Measurements from ENCODE around the gene NAT16.

Gene NAT16

DNA sequence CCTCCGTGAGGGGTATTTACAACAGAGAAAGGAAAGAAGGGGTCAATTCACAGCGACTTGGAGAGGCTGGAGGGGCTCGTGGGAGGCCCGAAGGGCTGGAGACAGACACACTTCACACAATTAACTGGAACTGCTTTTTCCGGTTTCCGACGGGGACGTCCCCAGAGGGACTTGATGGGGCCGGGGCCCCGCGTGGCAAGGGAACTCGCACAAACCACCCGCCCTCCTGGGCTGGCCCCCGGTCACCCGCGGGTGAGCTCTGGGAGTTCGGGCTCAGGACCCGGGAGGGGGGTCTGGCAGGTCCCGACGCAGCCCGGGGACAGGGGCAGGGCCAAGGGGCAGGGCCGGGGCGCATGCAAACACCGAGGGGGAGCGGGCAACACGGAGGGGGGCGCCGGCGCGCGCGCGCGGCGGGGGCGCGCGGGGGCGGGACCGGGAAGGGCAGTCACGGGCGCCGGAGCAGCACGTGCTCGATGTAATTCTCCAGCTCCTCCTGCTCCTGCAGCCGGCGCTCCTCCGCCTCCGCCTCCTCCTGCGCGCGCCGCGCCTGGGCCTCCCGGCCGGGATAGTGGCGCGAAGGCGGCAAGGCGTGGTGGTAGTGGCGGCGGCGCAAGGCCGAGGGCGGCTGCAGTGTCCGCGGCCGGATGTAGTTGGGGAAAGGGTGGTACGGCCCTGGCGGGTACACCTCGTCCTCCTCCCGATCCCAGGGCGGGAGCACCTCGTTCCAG lies 17.4 kb downstream of the NAT16 start:
- WGBS, result 4% methylated on average over 15 of the region's 74 CpGs
- no peak overlapping the region for H2BK12ac ChIP-seq (ENCODE audit: low read length in 2 of 2)
- H2AFZ ChIP-seq (ENCODE audit: low read depth, low read length), result no peak overlapping the region
- peaks cover 29 to 43% of the 10 kb centered on the region in 2 experiments for H3K27me3 ChIP-seq (ENCODE audit: control insufficient read depth in 1 of 2, insufficient read depth in 1 of 2, low read length in 2 of 2)
- peaks cover 35 to 36% of the 10 kb centered on the region in 2 experiments for H3K36me3 ChIP-seq (ENCODE audit: control insufficient read depth in 1 of 2, insufficient read depth in 2 of 2, low read depth in 1 of 2, low read length in 2 of 2)
- no peak overlapping the region for H2BK120ac ChIP-seq (ENCODE audit: low read depth, low read length)
- H3K4me3 ChIP-seq (ENCODE audit: insufficient read depth in 1 of 2, low read depth in 1 of 2, low read length in 2 of 2), result peak overlapping the region in 1 of 2 experiments; percentile 35
- H3K4ac ChIP-seq (ENCODE audit: low read depth in 1 of 2, low read length in 2 of 2), result no peak overlapping the region
- no peak overlapping the region for H3K27ac ChIP-seq (ENCODE audit: low read length, poor library complexity, severe bottlenecking)
- H2BK5ac ChIP-seq (ENCODE audit: low read depth, low read length, poor library complexity, severe bottlenecking), result no peak overlapping the region
- H3K79me1 ChIP-seq (replicated peaks; ENCODE audit: low read length, poor library complexity, severe bottlenecking), result peaks cover 10% of the 10 kb centered on the region
- H4K8ac ChIP-seq (ENCODE audit: low read length), result no peak overlapping the region
- peak; percentile 52 for DNase-seq
- H3K4me1 ChIP-seq (ENCODE audit: control insufficient read depth, insufficient read depth, low read depth, low read length), result peaks cover 67% of the 10 kb centered on the region
- H4K91ac ChIP-seq (ENCODE audit: low read length), result no peak overlapping the region
- no peak overlapping the region for H3K18ac ChIP-seq (ENCODE audit: low read depth in 1 of 2, low read length in 2 of 2)
- no peak overlapping the region for H3K9ac ChIP-seq (ENCODE audit: low read length)
- no peaks in the 10 kb centered on the region for H3K9me3 ChIP-seq (ENCODE audit: control insufficient read depth, low read length)
- no peak overlapping the region for H3K23ac ChIP-seq (ENCODE audit: low read length in 2 of 2)
- H2BK15ac ChIP-seq (ENCODE audit: low read depth, poor library complexity, severe bottlenecking), result peak overlapping the region; percentile 17
- peak overlapping the region; percentile 89 for H3K4me2 ChIP-seq (ENCODE audit: low read length, poor library complexity, severe bottlenecking)
- no peak overlapping the region for H2AK5ac ChIP-seq (ENCODE audit: low read length, severe bottlenecking)
- no peak overlapping the region for H3K14ac ChIP-seq (ENCODE audit: low read length in 2 of 2)

DNA sequence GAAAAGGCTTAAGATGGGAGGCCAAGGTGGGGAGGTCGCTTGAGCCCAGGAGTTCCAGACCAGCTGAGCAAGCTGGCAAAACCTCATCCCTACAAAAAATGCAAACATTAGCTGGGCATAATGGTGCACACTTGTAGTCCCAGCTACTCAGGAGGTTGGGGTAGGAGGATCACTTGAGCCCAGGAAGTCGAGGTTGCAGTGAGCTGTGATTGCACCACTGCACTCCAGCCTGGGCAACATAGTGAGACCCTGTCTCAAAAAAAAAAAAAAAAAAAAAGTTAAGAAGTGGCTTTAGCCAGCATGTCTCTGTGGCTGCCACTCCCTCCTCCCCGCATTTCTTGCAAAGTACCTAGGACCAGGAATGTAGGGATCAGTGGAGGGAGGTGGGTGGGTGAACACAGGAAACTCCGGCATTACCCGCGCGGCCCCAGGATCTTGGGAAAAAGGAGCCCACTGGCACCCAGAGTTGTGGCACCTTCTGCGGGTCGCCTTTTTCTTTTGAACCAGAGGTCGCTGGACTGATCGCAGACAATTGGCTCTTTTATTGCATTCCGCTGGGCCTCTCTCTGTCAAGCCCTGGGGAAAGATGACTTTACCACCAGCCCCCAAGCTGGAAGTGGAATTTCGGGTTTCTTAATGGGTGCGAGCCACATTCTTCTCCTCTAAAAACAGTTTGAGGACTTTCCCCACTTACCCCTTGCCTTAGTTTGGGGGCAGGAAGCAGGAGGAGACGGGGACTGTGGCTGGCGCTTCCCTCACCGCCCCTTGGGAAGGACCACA lies 18.2 kb downstream of the NAT16 start:
- H2BK120ac ChIP-seq (ENCODE audit: low read depth, low read length), result no peak overlapping the region
- H3K14ac ChIP-seq (ENCODE audit: low read length in 2 of 2), result no peak overlapping the region
- H3K36me3 ChIP-seq (ENCODE audit: control insufficient read depth in 1 of 2, insufficient read depth in 2 of 2, low read depth in 1 of 2, low read length in 2 of 2), result peaks cover 43 to 44% of the 10 kb centered on the region in 2 experiments
- no peak overlapping the region for H2AFZ ChIP-seq (ENCODE audit: low read depth, low read length)
- H3K27ac ChIP-seq (ENCODE audit: low read length, poor library complexity, severe bottlenecking), result no peak overlapping the region
- DNase-seq, result no peak
- peaks cover 20 to 34% of the 10 kb centered on the region in 2 experiments for H3K27me3 ChIP-seq (ENCODE audit: control insufficient read depth in 1 of 2, insufficient read depth in 1 of 2, low read length in 2 of 2)
- H3K4me1 ChIP-seq (ENCODE audit: control insufficient read depth, insufficient read depth, low read depth, low read length), result peaks cover 63% of the 10 kb centered on the region
- no peak overlapping the region for H3K4ac ChIP-seq (ENCODE audit: low read depth in 1 of 2, low read length in 2 of 2)
- H3K18ac ChIP-seq (ENCODE audit: low read depth in 1 of 2, low read length in 2 of 2), result no peak overlapping the region
- 66% methylated on average over 17 of the region's 17 CpGs for WGBS
- H3K4me3 ChIP-seq (ENCODE audit: insufficient read depth in 1 of 2, low read depth in 1 of 2, low read length in 2 of 2), result no peak overlapping the region
- H2BK15ac ChIP-seq (ENCODE audit: low read depth, poor library complexity, severe bottlenecking), result no peak overlapping the region
- H3K79me1 ChIP-seq (replicated peaks; ENCODE audit: low read length, poor library complexity, severe bottlenecking), result peaks cover 13% of the 10 kb centered on the region
- H2AK5ac ChIP-seq (ENCODE audit: low read length, severe bottlenecking), result no peak overlapping the region
- no peak overlapping the region for H4K8ac ChIP-seq (ENCODE audit: low read length)
- H3K23ac ChIP-seq (ENCODE audit: low read length in 2 of 2), result no peak overlapping the region
- H3K9me3 ChIP-seq (ENCODE audit: control insufficient read depth, low read length), result no peaks in the 10 kb centered on the region
- no peak overlapping the region for H2BK5ac ChIP-seq (ENCODE audit: low read depth, low read length, poor library complexity, severe bottlenecking)
- H4K91ac ChIP-seq (ENCODE audit: low read length), result no peak overlapping the region
- no peak overlapping the region for H3K9ac ChIP-seq (ENCODE audit: low read length)
- H2BK12ac ChIP-seq (ENCODE audit: low read length in 2 of 2), result no peak overlapping the region
- no peak overlapping the region for H3K4me2 ChIP-seq (ENCODE audit: low read length, poor library complexity, severe bottlenecking)

DNA sequence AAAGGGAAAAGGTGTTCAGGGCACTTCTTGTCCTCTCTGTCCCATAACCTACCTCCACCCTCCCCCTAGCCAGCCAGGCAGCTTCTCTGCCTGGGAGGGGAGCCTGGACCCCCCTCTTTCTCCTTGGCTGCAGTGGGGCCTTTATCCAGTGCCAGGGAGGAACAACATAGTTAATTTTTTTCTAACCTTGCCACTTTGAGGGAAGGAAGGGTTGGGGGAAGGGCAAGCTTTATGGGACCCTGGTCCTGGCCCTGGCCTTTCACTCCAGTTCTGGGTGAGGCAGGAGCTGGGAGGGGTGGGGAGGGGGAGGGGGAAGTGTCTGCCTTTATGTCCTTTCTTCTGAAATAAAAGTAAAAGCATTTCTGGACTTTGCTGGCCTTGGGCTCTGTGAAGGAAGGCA lies 19.2 kb downstream of the NAT16 start:
- no peak overlapping the region for H4K91ac ChIP-seq (ENCODE audit: low read length)
- H3K36me3 ChIP-seq (ENCODE audit: control insufficient read depth in 1 of 2, insufficient read depth in 2 of 2, low read depth in 1 of 2, low read length in 2 of 2), result peaks cover 48 to 49% of the 10 kb centered on the region in 2 experiments
- no peak overlapping the region for H3K9ac ChIP-seq (ENCODE audit: low read length)
- no peak overlapping the region for H2BK120ac ChIP-seq (ENCODE audit: low read depth, low read length)
- H3K4me2 ChIP-seq (ENCODE audit: low read length, poor library complexity, severe bottlenecking), result no peak overlapping the region
- no peak overlapping the region for H2BK12ac ChIP-seq (ENCODE audit: low read length in 2 of 2)
- H3K18ac ChIP-seq (ENCODE audit: low read depth in 1 of 2, low read length in 2 of 2), result no peak overlapping the region
- H3K23ac ChIP-seq (ENCODE audit: low read length in 2 of 2), result no peak overlapping the region
- DNase-seq, result no peak
- H3K14ac ChIP-seq (ENCODE audit: low read length in 2 of 2), result no peak overlapping the region
- H3K27me3 ChIP-seq (ENCODE audit: control insufficient read depth in 1 of 2, insufficient read depth in 1 of 2, low read length in 2 of 2), result peaks cover 11 to 29% of the 10 kb centered on the region in 2 experiments
- H3K4ac ChIP-seq (ENCODE audit: low read depth in 1 of 2, low read length in 2 of 2), result no peak overlapping the region
- H3K4me1 ChIP-seq (ENCODE audit: control insufficient read depth, insufficient read depth, low read depth, low read length), result peaks cover 56% of the 10 kb centered on the region
- no peak overlapping the region for H2BK5ac ChIP-seq (ENCODE audit: low read depth, low read length, poor library complexity, severe bottlenecking)
- H2BK15ac ChIP-seq (ENCODE audit: low read depth, poor library complexity, severe bottlenecking), result no peak overlapping the region
- H4K8ac ChIP-seq (ENCODE audit: low read length), result no peak overlapping the region
- no peak overlapping the region for H2AK5ac ChIP-seq (ENCODE audit: low read length, severe bottlenecking)
- no peak overlapping the region for H2AFZ ChIP-seq (ENCODE audit: low read depth, low read length)
- H3K27ac ChIP-seq (ENCODE audit: low read length, poor library complexity, severe bottlenecking), result no peak overlapping the region
- peaks cover 19% of the 10 kb centered on the region for H3K79me1 ChIP-seq (replicated peaks; ENCODE audit: low read length, poor library complexity, severe bottlenecking)
- no peaks in the 10 kb centered on the region for H3K9me3 ChIP-seq (ENCODE audit: control insufficient read depth, low read length)
- no peak overlapping the region for H3K4me3 ChIP-seq (ENCODE audit: insufficient read depth in 1 of 2, low read depth in 1 of 2, low read length in 2 of 2)

Data from mesenchymal stem cell (in vitro differentiated cells and primary cell).